ENCODE measurements around the gene CARNS1.
"Not testable (repeated sequence)": the region's sequence is repeated elsewhere in the genome, so short reads cannot be mapped to it uniquely, and the experiment has no call there.

GRCh38 chr11:67403085-67403484 is 12.4 kb upstream of the CARNS1 start:
- TF ChIP-seq, protein P1, sequence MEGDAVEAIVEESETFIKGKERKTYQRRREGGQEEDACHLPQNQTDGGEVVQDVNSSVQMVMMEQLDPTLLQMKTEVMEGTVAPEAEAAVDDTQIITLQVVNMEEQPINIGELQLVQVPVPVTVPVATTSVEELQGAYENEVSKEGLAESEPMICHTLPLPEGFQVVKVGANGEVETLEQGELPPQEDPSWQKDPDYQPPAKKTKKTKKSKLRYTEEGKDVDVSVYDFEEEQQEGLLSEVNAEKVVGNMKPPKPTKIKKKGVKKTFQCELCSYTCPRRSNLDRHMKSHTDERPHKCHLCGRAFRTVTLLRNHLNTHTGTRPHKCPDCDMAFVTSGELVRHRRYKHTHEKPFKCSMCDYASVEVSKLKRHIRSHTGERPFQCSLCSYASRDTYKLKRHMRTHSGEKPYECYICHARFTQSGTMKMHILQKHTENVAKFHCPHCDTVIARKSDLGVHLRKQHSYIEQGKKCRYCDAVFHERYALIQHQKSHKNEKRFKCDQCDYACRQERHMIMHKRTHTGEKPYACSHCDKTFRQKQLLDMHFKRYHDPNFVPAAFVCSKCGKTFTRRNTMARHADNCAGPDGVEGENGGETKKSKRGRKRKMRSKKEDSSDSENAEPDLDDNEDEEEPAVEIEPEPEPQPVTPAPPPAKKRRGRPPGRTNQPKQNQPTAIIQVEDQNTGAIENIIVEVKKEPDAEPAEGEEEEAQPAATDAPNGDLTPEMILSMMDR (conservative IDR thresholded peaks at IDR 0.05; ENCODE audit: low read depth, low read length) = not testable (repeated sequence)
- not testable (repeated sequence) for TF ChIP-seq EZH2 (IDR thresholded peaks at IDR 0.05; ENCODE audit: borderline replicate concordance, low read depth, low read length, poor library complexity, severe bottlenecking)

All from A673 (cell line).